Upper lobe of left lung (tissue), 4 donors: ENCODE measurements around the gene TMEM175.

Experiments used
- POLR2A ChIP-seq, 4 donors: fragments of 450-650 bp; IDR thresholded peaks; one replicate each; pipeline ENCODE4 v1.5.1; 2016 to 2017; ENCODE audit warnings: antibody characterized with exemption in 4 of 4, mild to moderate bottlenecking in 2 of 4
- POLR2AphosphoS5 ChIP-seq, 2 donors: sonication (generic); formaldehyde crosslinking; IDR thresholded peaks; one replicate each; pipeline ENCODE4 v1.5.1; 2017; ENCODE audit warnings: antibody characterized with exemption in 2 of 2

DNA sequence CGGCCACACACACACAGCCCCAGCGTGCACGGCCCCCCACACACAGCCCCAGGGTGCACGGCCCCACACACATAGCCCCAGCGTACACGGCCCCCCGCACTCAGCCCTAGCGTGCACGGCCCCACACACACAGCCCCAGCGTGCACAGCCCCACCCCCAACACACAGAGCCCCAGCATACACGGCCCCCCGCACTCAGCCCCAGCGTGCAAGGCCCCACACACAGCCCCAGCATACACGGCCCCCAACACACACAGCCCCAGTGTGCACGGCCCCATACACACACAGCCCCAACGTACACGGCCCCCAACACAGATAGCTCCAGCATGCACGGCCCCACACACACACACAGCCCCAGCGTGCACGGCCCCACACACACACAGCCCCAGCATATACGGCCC, 17.7 kb upstream of the TMEM175 start:
- TF ChIP-seq POLR2AphosphoS5 (IDR thresholded peaks at IDR 0.05) (no peak), POLR2A (IDR thresholded peaks at IDR 0.05) (no peak)
